Activated CD4-positive, alpha-beta memory T cell treated with anti-CD3 and anti-CD28 coated beads for 36 hours (primary cell): ENCODE measurements around the gene RTL3. TPM values are rescaled to one million over a fixed set of nuclear protein-coding genes. Genes with fewer than 3 reads are reported as not detected.

Experiments
- CTCF ChIA-PET: fragments of 350-600 bp; sonication (Branson Sonifier 250); formaldehyde crosslinking; loops from one replicate; lab custom pipeline; 2021; ENCODE audit warnings: antibody characterized with exemption, inconsistent platforms; lab: Charles Lee
- POLR2A ChIA-PET: fragments of 350-600 bp; sonication (Branson Sonifier 250); formaldehyde crosslinking; loops from one replicate; lab custom pipeline; 2021; ENCODE audit warnings: antibody characterized with exemption; lab: Charles Lee
- DNase-seq: peaks from one replicate; pipeline ENCODE4 v3.0.0-alpha.2; 2020
- H3K27ac Mint-ChIP-seq: one replicate; pipeline ENCODE4 v1.8.0; 2021; ENCODE audit warnings: mixed read lengths
- H3K27me3 Mint-ChIP-seq: one replicate; pipeline ENCODE4 v1.8.0; 2021; ENCODE audit warnings: mixed read lengths
- H3K36me3 Mint-ChIP-seq: one replicate; pipeline ENCODE4 v1.8.0; 2021; ENCODE audit warnings: mixed read lengths
- H3K4me1 Mint-ChIP-seq: one replicate; pipeline ENCODE4 v1.8.0; 2021; ENCODE audit warnings: low read depth, mixed read lengths
- H3K4me3 Mint-ChIP-seq: one replicate; pipeline ENCODE4 v1.8.0; 2021; ENCODE audit warnings: mild to moderate bottlenecking, mixed read lengths
- H3K9me3 Mint-ChIP-seq: one replicate; pipeline ENCODE4 v1.8.0; 2021; ENCODE audit warnings: mixed read lengths
- intact Hi-C: fragments of 100-400 bp; cut with micrococcal nuclease; formaldehyde crosslinking; loops from one replicate; pipeline ENCODE4 v1.15.1; 2023
- total RNA-seq, 2 experiments: library from RNA; stranded (reverse); gene quantifications; one replicate each; pipeline ENCODE4 v1.2.3, GENCODE V29; 2021

The RTL3 gene, protein sequence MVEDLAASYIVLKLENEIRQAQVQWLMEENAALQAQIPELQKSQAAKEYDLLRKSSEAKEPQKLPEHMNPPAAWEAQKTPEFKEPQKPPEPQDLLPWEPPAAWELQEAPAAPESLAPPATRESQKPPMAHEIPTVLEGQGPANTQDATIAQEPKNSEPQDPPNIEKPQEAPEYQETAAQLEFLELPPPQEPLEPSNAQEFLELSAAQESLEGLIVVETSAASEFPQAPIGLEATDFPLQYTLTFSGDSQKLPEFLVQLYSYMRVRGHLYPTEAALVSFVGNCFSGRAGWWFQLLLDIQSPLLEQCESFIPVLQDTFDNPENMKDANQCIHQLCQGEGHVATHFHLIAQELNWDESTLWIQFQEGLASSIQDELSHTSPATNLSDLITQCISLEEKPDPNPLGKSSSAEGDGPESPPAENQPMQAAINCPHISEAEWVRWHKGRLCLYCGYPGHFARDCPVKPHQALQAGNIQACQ
- total RNA-seq, result not detected

GRCh38 chrX:78658845-78659744 is at the start of gene RTL3:
TSS of gene RTL3 (minus strand) at chrX:78659328. CDS start at chrX:78658420, 908 bp downstream.
- Mint-ChIP-seq H3K27ac (no peak within 1 kb of the TSS), H3K27me3 (no peaks in the 10 kb centered on the region), H3K4me1 (peaks cover 6% of the 10 kb centered on the region), H3K4me3 (no peak within 1 kb of the TSS), H3K9me3 (no peaks in the 10 kb centered on the region), H3K36me3 (no peaks in the 10 kb centered on the region)
- DNase-seq, result no peak
- ChIA-PET POLR2A (no interaction called here), CTCF (no interaction called here)
- intact Hi-C loops, result loop anchor here (10.0 kb wide), 1 partner anchor 426 kb away; no protein-coding TSS in a partner anchor

- ChIA-PET POLR2A (no interaction called here), CTCF (no interaction called here)
- Mint-ChIP-seq H3K27me3 (no peaks in the 10 kb centered on the region), H3K4me3 (no peak overlapping the region), H3K27ac (no peak overlapping the region), H3K9me3 (no peaks in the 10 kb centered on the region), H3K36me3 (no peaks in the 10 kb centered on the region), H3K4me1 (no peaks in the 10 kb centered on the region)
- intact Hi-C loops, result loop anchor here (10.0 kb wide), 1 partner anchor 154 kb away; no protein-coding TSS in a partner anchor
- no peak for DNase-seq
These were observed 49.7 kb upstream of the RTL3 start for GRCh38 chrX:78708816-78709215.

DNA sequence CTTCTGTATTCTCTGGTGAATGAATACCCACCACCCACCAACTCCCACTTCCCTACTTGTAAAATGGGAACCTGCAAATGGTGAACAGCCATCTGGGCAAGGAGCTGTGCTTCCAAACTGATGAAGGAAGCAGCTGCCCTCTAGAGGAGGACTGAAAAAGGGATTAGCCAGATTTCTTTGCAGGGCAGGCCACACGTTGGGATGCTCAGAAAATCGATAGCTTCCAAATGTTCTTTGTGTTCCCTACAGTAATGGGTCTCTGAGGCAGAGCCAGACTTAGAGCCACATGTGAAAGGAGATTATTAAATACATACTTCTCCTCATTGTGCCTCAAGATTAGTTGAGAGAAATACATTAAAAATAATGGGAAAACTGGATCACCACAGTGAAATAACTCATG is 49.1 kb upstream of the RTL3 start:
- intact Hi-C loops, result loop anchor here (10.0 kb wide), 1 partner anchor 153 kb away; no protein-coding TSS in a partner anchor
- no peak for DNase-seq
- Mint-ChIP-seq H3K4me1 (no peaks in the 10 kb centered on the region), H3K4me3 (no peak overlapping the region), H3K36me3 (no peaks in the 10 kb centered on the region), H3K27me3 (no peaks in the 10 kb centered on the region), H3K27ac (no peak overlapping the region), H3K9me3 (no peaks in the 10 kb centered on the region)
- POLR2A ChIA-PET, result no interaction called here
- CTCF ChIA-PET, result no interaction called here

- H3K27me3 Mint-ChIP-seq, result no peaks in the 10 kb centered on the region
- CTCF ChIA-PET, result interaction anchor here (1.1 kb wide), 1 partner anchor 110 kb away, joined by 3 read pairs; no protein-coding TSS in a partner anchor
- no peak overlapping the region for H3K27ac Mint-ChIP-seq
- no peaks in the 10 kb centered on the region for H3K36me3 Mint-ChIP-seq
- H3K4me3 Mint-ChIP-seq, result no peak overlapping the region
- H3K4me1 Mint-ChIP-seq, result no peaks in the 10 kb centered on the region
- no peaks in the 10 kb centered on the region for H3K9me3 Mint-ChIP-seq
- intact Hi-C loops, result loop anchor here (10.0 kb wide), 1 partner anchor 151 kb away; no protein-coding TSS in a partner anchor
- POLR2A ChIA-PET, result no interaction called here
- no peak for DNase-seq
These were observed 46.9 kb upstream of the RTL3 start for GRCh38 chrX:78706071-78706470.

GRCh38 chrX:78693536-78693935 is 34.4 kb upstream of the RTL3 start:
- Mint-ChIP-seq H3K36me3 (no peaks in the 10 kb centered on the region), H3K9me3 (no peaks in the 10 kb centered on the region), H3K27me3 (no peaks in the 10 kb centered on the region), H3K27ac (no peak overlapping the region), H3K4me1 (no peaks in the 10 kb centered on the region), H3K4me3 (no peak overlapping the region)
- intact Hi-C loops, result no loop called here
- DNase-seq, result no peak
- POLR2A ChIA-PET, result no interaction called here
- CTCF ChIA-PET, result no interaction called here

DNA sequence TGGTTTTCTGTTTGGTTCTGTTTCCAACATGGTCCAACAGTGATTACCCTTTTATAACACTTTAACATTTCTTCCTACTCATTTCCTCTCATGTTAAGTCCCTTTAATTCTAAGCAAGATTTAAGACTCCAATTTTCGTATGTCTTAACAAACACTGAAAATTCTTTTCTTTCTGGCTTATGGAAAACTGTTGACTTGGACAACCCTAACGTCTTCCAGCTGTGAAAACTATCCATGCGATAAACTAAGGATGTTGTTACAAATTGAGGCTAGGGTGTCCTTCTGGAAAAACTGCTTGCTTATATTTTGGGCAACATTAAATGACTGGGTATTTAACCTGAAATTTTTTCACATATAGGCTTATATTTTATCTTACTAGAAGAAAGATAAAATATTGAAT is 33.9 kb upstream of the RTL3 start:
- H3K4me3 Mint-ChIP-seq, result no peak overlapping the region
- CTCF ChIA-PET, result no interaction called here

DNA sequence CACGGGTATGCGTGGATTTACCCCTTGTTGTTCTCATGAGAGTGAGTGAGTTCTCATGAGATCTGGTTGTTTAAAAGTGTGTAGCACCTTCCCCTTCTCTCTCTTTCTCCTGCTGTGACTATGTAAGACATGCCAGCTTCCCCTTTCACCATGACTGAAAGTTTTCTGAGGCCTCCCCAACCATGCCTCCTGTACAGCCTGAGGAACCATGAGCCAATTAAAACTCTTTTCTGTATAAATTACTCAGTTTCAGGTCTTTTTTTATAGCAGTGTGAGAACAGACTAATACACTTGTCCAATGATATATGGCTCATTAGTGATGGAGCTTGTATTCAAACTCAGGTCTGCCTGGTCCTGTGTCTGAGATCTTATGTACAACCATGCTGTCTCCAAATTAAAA is 28.5 kb upstream of the RTL3 start:
- Mint-ChIP-seq H3K4me3 (no peak overlapping the region), H3K27me3 (no peaks in the 10 kb centered on the region), H3K9me3 (no peaks in the 10 kb centered on the region), H3K4me1 (no peaks in the 10 kb centered on the region), H3K27ac (no peak overlapping the region), H3K36me3 (no peaks in the 10 kb centered on the region)
- DNase-seq, result no peak
- intact Hi-C loops, result no loop called here
- ChIA-PET POLR2A (no interaction called here), CTCF (no interaction called here)

More for the DNA sequence above, 33.9 kb upstream of the RTL3 start:
- POLR2A ChIA-PET, result no interaction called here
- H3K9me3 Mint-ChIP-seq, result no peaks in the 10 kb centered on the region
- intact Hi-C loops, result no loop called here
- no peaks in the 10 kb centered on the region for H3K27me3 Mint-ChIP-seq
- no peak overlapping the region for H3K27ac Mint-ChIP-seq
- H3K4me1 Mint-ChIP-seq, result no peaks in the 10 kb centered on the region
- DNase-seq, result no peak
- H3K36me3 Mint-ChIP-seq, result no peaks in the 10 kb centered on the region

DNA sequence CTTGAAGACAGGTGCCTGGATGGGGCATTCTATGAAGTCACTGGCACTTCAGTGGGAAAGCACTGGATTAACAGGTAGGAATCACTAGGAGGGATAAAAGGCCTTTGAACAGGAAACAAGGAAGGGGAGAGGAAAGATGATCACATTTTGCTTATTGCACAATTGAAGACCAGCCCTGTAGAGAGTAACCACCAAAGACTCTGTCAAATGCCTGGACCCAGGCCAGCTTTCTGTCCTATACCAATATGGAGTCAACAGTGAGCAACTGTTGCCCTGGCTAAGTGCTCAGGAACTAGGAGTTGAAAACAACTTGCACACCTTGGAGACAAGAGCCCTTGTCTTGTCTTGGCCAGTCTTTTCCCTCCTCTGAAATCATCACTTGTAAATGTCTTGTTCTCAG is 14.1 kb upstream of the RTL3 start:
- ChIA-PET CTCF (no interaction called here), POLR2A (no interaction called here)
- no peaks in the 10 kb centered on the region for H3K36me3 Mint-ChIP-seq
- no peak overlapping the region for H3K27ac Mint-ChIP-seq
- H3K4me1 Mint-ChIP-seq, result no peaks in the 10 kb centered on the region
- H3K27me3 Mint-ChIP-seq, result no peaks in the 10 kb centered on the region
- no peak overlapping the region for H3K4me3 Mint-ChIP-seq
- no peak for DNase-seq
- no peaks in the 10 kb centered on the region for H3K9me3 Mint-ChIP-seq
- intact Hi-C loops, result no loop called here

GRCh38 chrX:78665342-78665741 is 6.2 kb upstream of the RTL3 start:
- ChIA-PET CTCF (no interaction called here), POLR2A (no interaction called here)
- intact Hi-C loops, result no loop called here
- H3K4me1 Mint-ChIP-seq, result no peaks in the 10 kb centered on the region
- H3K27ac Mint-ChIP-seq, result no peak overlapping the region
- DNase-seq, result no peak
- H3K36me3 Mint-ChIP-seq, result no peaks in the 10 kb centered on the region
- H3K27me3 Mint-ChIP-seq, result no peaks in the 10 kb centered on the region
- H3K4me3 Mint-ChIP-seq, result no peak overlapping the region
- no peaks in the 10 kb centered on the region for H3K9me3 Mint-ChIP-seq

GRCh38 chrX:78661836-78662235 is 2.7 kb upstream of the RTL3 start:
- no peaks in the 10 kb centered on the region for H3K36me3 Mint-ChIP-seq
- H3K4me3 Mint-ChIP-seq, result no peak overlapping the region
- no peak overlapping the region for H3K27ac Mint-ChIP-seq
- DNase-seq, result no peak
- ChIA-PET POLR2A (no interaction called here), CTCF (no interaction called here)
- H3K4me1 Mint-ChIP-seq, result peaks cover 6% of the 10 kb centered on the region
- no peaks in the 10 kb centered on the region for H3K9me3 Mint-ChIP-seq
- H3K27me3 Mint-ChIP-seq, result no peaks in the 10 kb centered on the region
- intact Hi-C loops, result no loop called here

GRCh38 chrX:78659955-78660354 is 827 bp upstream of the RTL3 start:
- intact Hi-C loops, result loop anchor here (10.0 kb wide), 1 partner anchor 425 kb away; no protein-coding TSS in a partner anchor
- H3K27ac Mint-ChIP-seq, result no peak overlapping the region
- ChIA-PET POLR2A (no interaction called here), CTCF (no interaction called here)
- H3K9me3 Mint-ChIP-seq, result no peaks in the 10 kb centered on the region
- H3K36me3 Mint-ChIP-seq, result no peaks in the 10 kb centered on the region
- H3K4me3 Mint-ChIP-seq, result no peak overlapping the region
- peaks cover 6% of the 10 kb centered on the region for H3K4me1 Mint-ChIP-seq
- DNase-seq, result no peak
- H3K27me3 Mint-ChIP-seq, result no peaks in the 10 kb centered on the region

DNA sequence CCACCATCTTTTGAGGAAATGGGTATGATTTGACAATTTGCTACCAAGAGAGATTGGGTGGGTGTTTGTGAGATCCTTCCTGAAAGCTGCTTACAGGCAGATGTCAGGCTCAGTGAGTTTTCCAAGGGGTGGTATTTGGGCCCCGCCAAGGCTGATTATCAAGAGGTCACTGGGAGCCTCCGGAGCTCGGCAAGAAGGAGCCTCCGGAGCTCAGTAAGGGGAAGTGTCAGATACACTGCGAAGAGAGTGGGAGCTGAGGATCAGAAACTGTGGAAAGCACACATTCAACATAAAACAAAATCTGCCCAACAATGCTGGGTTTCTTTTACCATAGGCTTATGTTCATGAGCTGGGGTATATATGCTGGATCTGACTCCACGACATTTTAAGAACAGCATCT is 714 bp downstream of the RTL3 start:
- Mint-ChIP-seq H3K4me1 (peaks cover 6% of the 10 kb centered on the region), H3K36me3 (no peaks in the 10 kb centered on the region), H3K27ac (no peak overlapping the region), H3K4me3 (no peak overlapping the region), H3K27me3 (no peaks in the 10 kb centered on the region), H3K9me3 (no peaks in the 10 kb centered on the region)
- ChIA-PET POLR2A (no interaction called here), CTCF (no interaction called here)
- intact Hi-C loops, result loop anchor here (10.0 kb wide), 1 partner anchor 426 kb away; no protein-coding TSS in a partner anchor
- DNase-seq, result no peak
